Pancreas (tissue), 10 donors: ENCODE measurements around the gene CNTNAP1. TPM values are rescaled to one million over a fixed set of nuclear protein-coding genes. Genes with fewer than 3 reads are reported as not detected.

Source experiments
- ATAC-seq, 4 donors: fragments of 200-7000 bp; cut with Tn5 transposase; one replicate each; pipeline versions ENCODE4 v1.8.0 to v1.9.1; 2020; ENCODE audit warnings: mild to moderate bottlenecking in 4 of 4, moderate library complexity in 4 of 4
- DNase-seq, 6 donors: peaks; one replicate each; pipeline ENCODE4 v3.0.0-alpha.2; 2020
- FAIRE-seq: peaks from 2 replicates; lab custom pipeline; 2012; peaks lifted over from hg19 to GRCh38; lab: Jason Lieb, UNC
- H3K27ac ChIP-seq, 4 donors: fragments of 200-600 bp; sonication (generic); 1 replicate in 3 of 4; 2 replicates in 1 of 4; pipeline versions ENCODE4 v1.5.0 to v1.8.0; 2020
- H3K27me3 ChIP-seq, 4 donors: fragments of 200-600 bp; one replicate each; pipeline ENCODE4 v1.8.0; 2021
- H3K36me3 ChIP-seq, 3 donors: fragments of 200-600 bp; sonication (generic) in 1 of 3; one replicate each; pipeline versions ENCODE4 v1.5.0 to v1.8.0; 2020 to 2021
- H3K4me1 ChIP-seq, 3 donors: fragments of 200-600 bp; one replicate each; pipeline ENCODE4 v1.8.0; 2021
- H3K4me3 ChIP-seq, 4 donors: fragments of 200-600 bp; sonication (generic) in 2 of 4; one replicate each; pipeline versions ENCODE4 v1.5.0 to v1.8.0; 2020 to 2021
- H3K9me3 ChIP-seq, 4 donors: fragments of 200-600 bp; one replicate each; pipeline ENCODE4 v1.8.0; 2021
- WGBS, 2 donors: extraction: QIAGEN DNeasy Blood & Tissue Kit; methylation state at CpG; one replicate each; pipeline ENCODE4 v1.1.7; 2013; 5-methylcytosine and 5-hydroxymethylcytosine counted together
- intact Hi-C, 3 donors: fragments of 100-400 bp; cut with DNase I; formaldehyde crosslinking; loops; one replicate each; pipeline versions ENCODE4 v1.11.1 to v1.14.2; 2022
- microRNA-seq, 2 donors: library from miRNA; unstranded; fragments of <30 nt; microRNA quantifications; one replicate each; pipeline versions ENCODE4 to v1.1.0, GENCODE V29; 2019 to 2020
- polyA plus RNA-seq, 2 donors: library from polyadenylated mRNA; stranded (reverse); fragments of 200-250 nt; gene quantifications; one replicate each; pipeline ENCODE4 v1.2.3, GENCODE V29; 2013
- total RNA-seq, 6 donors: library from RNA; stranded (reverse); fragmentation: NEBNext Ultra II Directional in 4 of 6; extraction: Animal tissue kit (Norgen Biotek cat#: 25700) in 4 of 6; gene quantifications; one replicate each; pipeline versions ENCODE4 v1.2.1 to v1.2.4, GENCODE V29; 2021 to 2023
- TF ChIP-seq, protein P1 (sequence below), 4 donors: fragments of 200-600 bp; sonication (generic) in 3 of 4; IDR thresholded peaks; one replicate each; pipeline versions ENCODE4 v1.5.0 to v1.8.0; 2021; ENCODE audit warnings: antibody characterized with exemption in 4 of 4
- donor health status: healthy with polysubstance abuse.
- donor health status: DM: no; HTN: no; CAD: no; lungs with moderate emphysema.
- donor health status: DM: no; HTN: no; CAD: no.
- donor health status: control.
- donor health status: control.
- donor health status: Bipolar disorder and iron deficiency.
- donor health status: DM: yes; HTN: yes; CAD: no.
- donor health status: DM: no; HTN: no; CAD: no.
- donor health status: DM: no; HTN: no; CAD: no.
- donor health status: DM: yes; HTN: yes; CAD: no.

The CNTNAP1 gene
- total and polyA plus RNA-seq, 8 donors = 3.1 to 20.0 (median 6.8) TPM

GRCh38 chr17:42744806-42745617 lies 62.7 kb downstream of the CNTNAP1 start, which contains the start of gene EZH1:
Gene EZH1 (minus strand): TSS chr17:42745040. CDS start chr17:42728941, 16,099 bp downstream.
- 4 to 5% methylated on average over 46 to 50 of the region's 50 CpGs for WGBS, 2 donors
- TF ChIP-seq, protein P1, sequence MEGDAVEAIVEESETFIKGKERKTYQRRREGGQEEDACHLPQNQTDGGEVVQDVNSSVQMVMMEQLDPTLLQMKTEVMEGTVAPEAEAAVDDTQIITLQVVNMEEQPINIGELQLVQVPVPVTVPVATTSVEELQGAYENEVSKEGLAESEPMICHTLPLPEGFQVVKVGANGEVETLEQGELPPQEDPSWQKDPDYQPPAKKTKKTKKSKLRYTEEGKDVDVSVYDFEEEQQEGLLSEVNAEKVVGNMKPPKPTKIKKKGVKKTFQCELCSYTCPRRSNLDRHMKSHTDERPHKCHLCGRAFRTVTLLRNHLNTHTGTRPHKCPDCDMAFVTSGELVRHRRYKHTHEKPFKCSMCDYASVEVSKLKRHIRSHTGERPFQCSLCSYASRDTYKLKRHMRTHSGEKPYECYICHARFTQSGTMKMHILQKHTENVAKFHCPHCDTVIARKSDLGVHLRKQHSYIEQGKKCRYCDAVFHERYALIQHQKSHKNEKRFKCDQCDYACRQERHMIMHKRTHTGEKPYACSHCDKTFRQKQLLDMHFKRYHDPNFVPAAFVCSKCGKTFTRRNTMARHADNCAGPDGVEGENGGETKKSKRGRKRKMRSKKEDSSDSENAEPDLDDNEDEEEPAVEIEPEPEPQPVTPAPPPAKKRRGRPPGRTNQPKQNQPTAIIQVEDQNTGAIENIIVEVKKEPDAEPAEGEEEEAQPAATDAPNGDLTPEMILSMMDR (IDR thresholded peaks at IDR 0.05) = no peak

DNA sequence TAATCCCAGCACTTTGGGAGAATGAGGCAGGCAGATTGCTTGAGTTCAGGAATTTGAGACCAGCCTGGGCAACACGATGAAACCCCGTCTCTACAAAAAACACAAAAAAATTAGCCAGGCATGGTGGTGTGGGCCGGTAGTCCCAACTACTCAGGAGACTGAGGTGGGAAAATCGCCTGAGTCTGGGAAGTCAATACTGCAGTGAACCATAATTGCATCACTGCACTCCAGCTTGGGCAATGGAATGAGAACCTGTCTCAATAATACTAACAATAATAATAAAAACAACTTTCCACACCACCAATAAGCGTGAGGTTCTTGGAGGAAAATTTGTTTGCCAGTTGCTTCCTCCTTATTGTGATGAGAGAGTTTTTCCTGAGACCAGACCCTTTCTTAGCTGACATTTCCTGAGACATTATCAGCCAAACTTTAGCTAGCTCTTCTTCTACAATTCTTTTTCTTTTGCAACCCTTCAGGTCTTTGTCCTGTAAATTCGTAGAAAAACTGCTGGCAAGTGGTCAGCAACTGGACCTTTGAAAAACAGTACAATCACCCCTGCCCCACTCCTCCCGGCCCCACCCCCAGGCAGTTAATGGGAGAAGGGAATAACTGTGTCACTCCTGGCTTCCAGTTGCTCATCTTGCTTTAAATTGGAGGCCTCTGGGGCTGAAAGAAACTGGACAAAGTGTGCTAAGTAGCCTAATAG lies 66.0 kb downstream of the CNTNAP1 start:
- H3K4me3 ChIP-seq = no peak overlapping the region
- H3K4me1 ChIP-seq = peaks cover 0 to 10% (median 7%) of the 10 kb centered on the region in 3 donors
- H3K27me3 ChIP-seq = no peaks in the 10 kb centered on the region
- TF ChIP-seq, protein P1 (IDR thresholded peaks at IDR 0.05) = no peak
- intact Hi-C loops = no loop called here
- H3K9me3 ChIP-seq = no peaks in the 10 kb centered on the region
- no peaks in the 10 kb centered on the region for H3K36me3 ChIP-seq
- ATAC-seq (no peak), FAIRE-seq (no peak), DNase-seq (no peak)
- no peak overlapping the region for H3K27ac ChIP-seq
- WGBS, 2 donors = 42 to 61% methylated on average over 7 of the region's 7 CpGs

More at GRCh38 chr17:42744806-42745617, 62.7 kb downstream of the CNTNAP1 start, which contains the start of gene EZH1:
- H3K36me3 ChIP-seq = no peaks in the 10 kb centered on the region
- ATAC-seq (peak; percentile 94 to 99 (median 97)), DNase-seq (peak; percentile 84 to 97 (median 94)), FAIRE-seq (no peak)
- no peaks in the 10 kb centered on the region for H3K27me3 ChIP-seq
- intact Hi-C loops = no loop called here
- peaks cover 0 to 19% (median 7%) of the 10 kb centered on the region in 3 donors for H3K4me1 ChIP-seq
- peak within 1 kb of the TSS; percentile 70 to 95 (median 84) for H3K27ac ChIP-seq
- peak within 1 kb of the TSS; percentile 51 to 73 (median 58) for H3K4me3 ChIP-seq
- H3K9me3 ChIP-seq = no peaks in the 10 kb centered on the region

DNA sequence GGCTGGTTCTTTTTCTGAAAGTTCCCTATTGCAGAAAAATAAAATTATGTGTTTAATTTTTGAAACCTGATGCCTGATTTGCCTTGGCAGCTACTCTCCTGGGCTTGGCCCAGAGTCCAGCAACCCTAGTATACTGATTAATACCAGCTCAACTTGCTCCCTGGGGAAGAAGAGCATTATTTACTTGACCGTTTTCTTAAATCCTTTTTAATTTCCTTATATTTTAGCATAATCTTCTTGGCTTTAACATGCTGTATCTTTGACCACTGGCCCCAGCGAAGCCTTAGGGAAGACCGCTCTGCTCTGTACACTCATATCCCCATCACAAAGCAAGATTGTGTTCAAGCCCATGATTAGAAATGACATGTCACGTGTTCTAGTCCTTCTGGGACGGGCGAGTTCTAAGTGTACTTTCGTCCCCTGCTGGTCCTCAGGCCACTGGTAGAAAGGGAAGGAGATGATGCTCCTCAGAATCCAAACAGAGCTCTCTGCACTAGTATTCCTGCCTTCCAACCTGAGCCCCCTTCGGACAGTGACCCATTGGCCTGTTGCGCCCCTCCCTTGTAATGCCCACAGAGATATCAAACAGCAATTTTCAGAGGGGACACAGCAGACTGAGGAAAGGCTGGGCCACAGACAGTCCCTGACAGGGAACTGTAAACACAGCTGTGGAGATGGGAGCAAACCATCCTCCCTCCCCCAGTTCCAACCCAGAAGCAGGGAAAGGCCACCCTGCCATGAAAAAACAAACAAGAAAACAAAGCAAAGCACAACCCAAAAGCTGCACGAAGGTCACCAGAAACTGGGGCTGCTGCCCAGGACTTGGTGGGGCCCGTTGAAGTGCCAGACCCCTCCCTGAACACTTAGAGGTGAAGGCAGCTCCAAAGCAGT lies 66.8 kb downstream of the CNTNAP1 start:
- intact Hi-C loops = no loop called here
- no peak overlapping the region for H3K4me3 ChIP-seq
- H3K27ac ChIP-seq = no peak overlapping the region
- FAIRE-seq (no peak), ATAC-seq (no peak), DNase-seq (no peak)
- H3K9me3 ChIP-seq = no peaks in the 10 kb centered on the region
- 66 to 70% methylated on average over 11 of the region's 11 CpGs for WGBS, 2 donors
- no peaks in the 10 kb centered on the region for H3K27me3 ChIP-seq
- H3K4me1 ChIP-seq = peaks cover 0 to 4% (median under 1%) of the 10 kb centered on the region in 3 donors
- TF ChIP-seq, protein P1 (IDR thresholded peaks at IDR 0.05) = no peak
- no peaks in the 10 kb centered on the region for H3K36me3 ChIP-seq

Small RNA genes lying within 50 kb of the gene (microRNA-seq; reads per million reads assigned to microRNA genes)
- 0 to 1.2 reads per million in 2 donors for gene MIR6780A

Other genes with a start within 250 kb of the CNTNAP1 start
- gene ATP6V0A1, start 223.7 kb upstream of the CNTNAP1 start, total RNA-seq = 10 to 100 TPM; 22.8 to 51.3 (median 28.6) TPM
- 10 to 100 TPM; 37.2 to 55.9 TPM for gene ATP6V0A1, start 223.7 kb upstream of the CNTNAP1 start, polyA plus RNA-seq
- gene NAGLU, start 146.3 kb upstream of the CNTNAP1 start, total RNA-seq = 10 to 100 TPM; 17.6 to 33.8 (median 25.6) TPM
- gene NAGLU, start 146.3 kb upstream of the CNTNAP1 start, polyA plus RNA-seq = 10 to 100 TPM; 51.6 to 52.6 TPM
- 1 to 10 TPM in 2 of 6 donors, under 1 TPM in 4; 0.32 to 1.3 (median 0.74) TPM for gene HSD17B1, start 129.6 kb upstream of the CNTNAP1 start, total RNA-seq
- 1 to 10 TPM; 3.5 TPM for gene HSD17B1, start 129.6 kb upstream of the CNTNAP1 start, polyA plus RNA-seq
- gene COASY, start 120.4 kb upstream of the CNTNAP1 start, total RNA-seq = 10 to 100 TPM; 32.3 to 63.5 (median 52.3) TPM
- gene COASY, start 120.4 kb upstream of the CNTNAP1 start, polyA plus RNA-seq = 100 to 1,000 TPM; 135 to 152 TPM
- gene MLX, start 115.4 kb upstream of the CNTNAP1 start, total RNA-seq = 10 to 100 TPM; 18.6 to 26.7 (median 22.9) TPM
- gene MLX, start 115.4 kb upstream of the CNTNAP1 start, polyA plus RNA-seq = 10 to 100 TPM; 31.9 to 44.5 TPM
- 1 to 10 TPM; 1.0 to 2.7 (median 2.0) TPM for gene PSMC3IP, start 104.8 kb upstream of the CNTNAP1 start, total RNA-seq
- 1 to 10 TPM; 3.9 to 7.0 TPM for gene PSMC3IP, start 104.8 kb upstream of the CNTNAP1 start, polyA plus RNA-seq
- gene RETREG3, start 73.2 kb upstream of the CNTNAP1 start, total RNA-seq = 10 to 100 TPM; 39.3 to 78.0 (median 47.0) TPM
- gene RETREG3, start 73.2 kb upstream of the CNTNAP1 start, polyA plus RNA-seq = 10 to 100 TPM; 28.8 to 35.5 TPM
- 10 to 100 TPM; 10.5 to 79.9 (median 22.2) TPM for gene TUBG1, start 72.8 kb upstream of the CNTNAP1 start, total RNA-seq
- 10 to 100 TPM; 23.5 to 29.1 TPM for gene TUBG1, start 72.8 kb upstream of the CNTNAP1 start, polyA plus RNA-seq
- gene TUBG2, start 23.2 kb upstream of the CNTNAP1 start, total RNA-seq = 10 to 100 TPM; 10.9 to 43.4 (median 19.8) TPM
- 10 to 100 TPM; 48.2 to 90.5 TPM for gene TUBG2, start 23.2 kb upstream of the CNTNAP1 start, polyA plus RNA-seq
- gene PLEKHH3, start 5.5 kb upstream of the CNTNAP1 start, total RNA-seq = 10 to 100 TPM; 24.7 to 90.6 (median 33.3) TPM
- 100 to 1,000 TPM; 148 to 215 TPM for gene PLEKHH3, start 5.5 kb upstream of the CNTNAP1 start, polyA plus RNA-seq
- gene CCR10, start 688 bp upstream of the CNTNAP1 start, total RNA-seq = 1 to 10 TPM in 1 of 6 donors, under 1 TPM in 5; 0.09 to 1.0 (median 0.49) TPM
- 1 to 10 TPM in 1 of 2 donors, under 1 TPM in 1; 0.91 to 1.1 TPM for gene CCR10, start 688 bp upstream of the CNTNAP1 start, polyA plus RNA-seq
- 10 to 100 TPM in 5 of 6 donors, 1 to 10 TPM in 1; 8.8 to 25.4 (median 14.6) TPM for gene EZH1, start 62.5 kb downstream of the CNTNAP1 start, total RNA-seq
- gene EZH1, start 62.5 kb downstream of the CNTNAP1 start, polyA plus RNA-seq = 10 to 100 TPM; 16.3 to 23.3 TPM
- gene RAMP2, start 78.7 kb downstream of the CNTNAP1 start, total RNA-seq = 1 to 10 TPM; 2.4 to 9.2 (median 4.7) TPM
- gene RAMP2, start 78.7 kb downstream of the CNTNAP1 start, polyA plus RNA-seq = 10 to 100 TPM; 15.9 to 26.5 TPM
- gene VPS25, start 90.9 kb downstream of the CNTNAP1 start, total RNA-seq = 10 to 100 TPM; 18.1 to 30.7 (median 26.0) TPM
- gene VPS25, start 90.9 kb downstream of the CNTNAP1 start, polyA plus RNA-seq = 10 to 100 TPM; 24.6 to 46.9 TPM
- gene WNK4, start 98.1 kb downstream of the CNTNAP1 start, total RNA-seq = under 1 TPM; 0.19 to 0.87 (median 0.51) TPM
- gene WNK4, start 98.1 kb downstream of the CNTNAP1 start, polyA plus RNA-seq = 1 to 10 TPM; 1.1 to 4.7 TPM
- 10 to 100 TPM; 48.1 to 73.6 (median 64.7) TPM for gene COA3, start 116.2 kb downstream of the CNTNAP1 start, total RNA-seq
- gene COA3, start 116.2 kb downstream of the CNTNAP1 start, polyA plus RNA-seq = 100 to 1,000 TPM; 107 to 130 TPM
- under 1 TPM; 0.13 to 0.78 (median 0.55) TPM for gene CNTD1, start 116.3 kb downstream of the CNTNAP1 start, total RNA-seq
- under 1 TPM; 0.19 to 0.47 TPM for gene CNTD1, start 116.3 kb downstream of the CNTNAP1 start, polyA plus RNA-seq
- gene BECN1, start 141.8 kb downstream of the CNTNAP1 start, total RNA-seq = 10 to 100 TPM; 35.2 to 49.7 (median 44.6) TPM
- 10 to 100 TPM; 20.1 to 38.9 TPM for gene BECN1, start 141.8 kb downstream of the CNTNAP1 start, polyA plus RNA-seq
- 10 to 100 TPM; 25.8 to 51.6 (median 45.0) TPM for gene PSME3, start 150.9 kb downstream of the CNTNAP1 start, total RNA-seq
- gene PSME3, start 150.9 kb downstream of the CNTNAP1 start, polyA plus RNA-seq = 10 to 100 TPM; 17.8 to 27.7 TPM
- gene AOC2, start 162.0 kb downstream of the CNTNAP1 start, total RNA-seq = 1 to 10 TPM in 1 of 6 donors, under 1 TPM in 5; 0.37 to 1.7 (median 0.56) TPM
- gene AOC2, start 162.0 kb downstream of the CNTNAP1 start, polyA plus RNA-seq = under 1 TPM; 0.77 to 0.87 TPM
- gene AOC3, start 168.7 kb downstream of the CNTNAP1 start, total RNA-seq = 1 to 10 TPM; 1.9 to 9.5 (median 5.8) TPM
- gene AOC3, start 168.7 kb downstream of the CNTNAP1 start, polyA plus RNA-seq = 10 to 100 TPM in 1 of 2 donors, 1 to 10 TPM in 1; 6.2 to 11.3 TPM
- under 1 TPM in 4 of 6 donors, not detected in 2; 0.17 to 0.72 (median 0.23) TPM for gene G6PC1, start 218.3 kb downstream of the CNTNAP1 start, total RNA-seq
- under 1 TPM; 0.08 to 0.42 TPM for gene G6PC1, start 218.3 kb downstream of the CNTNAP1 start, polyA plus RNA-seq